DND-41 (cell line): Measurements from ENCODE around the gene FCN3.

ENCODE experiments used
- ATAC-seq: fragments of 200-7000 bp; cut with Tn5 transposase; 3 replicates; pipeline ENCODE4 v1.9.1; 2021; ENCODE audit warnings: low read depth; ENCODE audit not compliant: insufficient read depth
- DNase-seq: peaks from one replicate; pipeline ENCODE4 v3.0.0-alpha.2; 2020
- H2AFZ ChIP-seq: 2 replicates; pipeline ENCODE4 v1.6.0; 2012; ENCODE audit warnings: low read depth, low read length
- H3K27ac ChIP-seq: 2 replicates; pipeline ENCODE4 v1.5.1; 2012; ENCODE audit warnings: low read length, inconsistent platforms
- H3K27me3 ChIP-seq: fragments of 200-600 bp; sonication (generic); 2 replicates; pipeline ENCODE4 v1.6.0; 2012; ENCODE audit warnings: low read length, mild to moderate bottlenecking, inconsistent platforms; ENCODE audit not compliant: insufficient read depth, poor library complexity
- H3K36me3 ChIP-seq: 2 replicates; pipeline ENCODE4 v1.5.1; 2012; ENCODE audit warnings: low read length, inconsistent platforms; ENCODE audit not compliant: insufficient read depth
- H3K4me1 ChIP-seq: 2 replicates; pipeline ENCODE4 v1.5.1; 2012; ENCODE audit warnings: mild to moderate bottlenecking, low read length; ENCODE audit not compliant: insufficient read depth
- H3K4me2 ChIP-seq: 2 replicates; pipeline ENCODE4 v1.6.0; 2012; ENCODE audit warnings: mild to moderate bottlenecking, moderate library complexity, low read length, inconsistent platforms; ENCODE audit not compliant: insufficient read depth
- H3K4me3 ChIP-seq, 2 experiments: fragments of 200-600 bp in 1 of 2; shearing (Covaris generic) in 1 of 2; 2 replicates each; pipeline ENCODE4 v1.5.1; 2012 to 2016; ENCODE audit warnings: inconsistent platforms in 2 of 2, low read length in 2 of 2, mild to moderate bottlenecking in 2 of 2, low read depth in 1 of 2, moderate library complexity in 1 of 2
- H3K79me2 ChIP-seq: 2 replicates; pipeline ENCODE4 v1.6.0; 2012; ENCODE audit warnings: low read length, inconsistent platforms; ENCODE audit not compliant: insufficient read depth
- H3K9ac ChIP-seq: 2 replicates; pipeline ENCODE4 v1.6.0; 2012; ENCODE audit warnings: low read depth, mild to moderate bottlenecking, inconsistent platforms, low read length, moderate library complexity
- H3K9me3 ChIP-seq: 2 replicates; pipeline ENCODE4 v1.5.1; 2012; ENCODE audit warnings: low read length, moderate library complexity, mild to moderate bottlenecking, inconsistent platforms; ENCODE audit not compliant: insufficient read depth, severe bottlenecking
- H4K20me1 ChIP-seq: 2 replicates; pipeline ENCODE4 v1.6.0; 2012; ENCODE audit warnings: low read length; ENCODE audit not compliant: insufficient read depth
- CTCF ChIP-seq: IDR thresholded peaks from 2 replicates; pipeline ENCODE4 v1.5.1; 2012; ENCODE audit warnings: borderline replicate concordance, low read length, moderate library complexity, mild to moderate bottlenecking; ENCODE audit not compliant: poor library complexity, severe bottlenecking; ENCODE audit errors: extremely low read depth
- EZH2 ChIP-seq: IDR thresholded peaks from 3 replicates; pipeline ENCODE4 v1.6.1; 2012; ENCODE audit warnings: borderline replicate concordance, low read depth, mild to moderate bottlenecking, moderate library complexity, low read length, inconsistent platforms; ENCODE audit not compliant: severe bottlenecking

FCN3 gene

GRCh38 chr1:27335506-27336422 lies 38.9 kb downstream of the FCN3 start:
- Histone ChIP-seq H3K27ac (no peak overlapping the region), H4K20me1 (peaks cover 17% of the 10 kb centered on the region), H3K9me3 (no peaks in the 10 kb centered on the region), H3K4me1 (no peaks in the 10 kb centered on the region), H3K4me2 (no peak overlapping the region), H3K36me3 (peaks cover 65% of the 10 kb centered on the region), H3K79me2 (no peaks in the 10 kb centered on the region), H3K27me3 (no peaks in the 10 kb centered on the region), H2AFZ (no peak overlapping the region), H3K9ac (no peak overlapping the region), H3K4me3 (no peak overlapping the region)
- TF ChIP-seq CTCF (no peak), EZH2 (no peak)
- ATAC-seq (no peak), DNase-seq (no peak)

- TF ChIP-seq CTCF, result no peak
- no peak for TF ChIP-seq EZH2
- Histone ChIP-seq H3K9me3 (no peaks in the 10 kb centered on the region), H3K9ac (no peak overlapping the region), H3K27ac (no peak overlapping the region), H2AFZ (no peak overlapping the region), H3K4me3 (no peak overlapping the region), H3K27me3 (no peaks in the 10 kb centered on the region), H3K4me1 (no peaks in the 10 kb centered on the region), H3K4me2 (no peak overlapping the region), H4K20me1 (peaks cover 23% of the 10 kb centered on the region), H3K36me3 (peaks cover 75% of the 10 kb centered on the region), H3K79me2 (peaks cover 9% of the 10 kb centered on the region)
- DNase-seq, result no peak
- ATAC-seq, result no peak
These were observed 40.8 kb downstream of the FCN3 start for GRCh38 chr1:27333717-27334279.

- H3K9me3 ChIP-seq, result no peaks in the 10 kb centered on the region
- H3K9ac ChIP-seq, result no peak overlapping the region
- DNase-seq, result peak; percentile 43
These were observed 41.9 kb downstream of the FCN3 start for GRCh38 chr1:27332536-27333281.

More at GRCh38 chr1:27332536-27333281, 41.9 kb downstream of the FCN3 start:
- ATAC-seq, result peak; percentile 75
- TF ChIP-seq EZH2 (no peak), CTCF (peak; percentile 81)
- Histone ChIP-seq H3K4me2 (no peak overlapping the region), H3K4me3 (no peak overlapping the region), H3K4me1 (no peaks in the 10 kb centered on the region), H3K79me2 (peaks cover 20% of the 10 kb centered on the region), H4K20me1 (peaks cover 32% of the 10 kb centered on the region), H3K36me3 (peaks cover 82% of the 10 kb centered on the region), H3K27me3 (no peaks in the 10 kb centered on the region), H3K27ac (no peak overlapping the region), H2AFZ (no peak overlapping the region)
